GM23338 (cell line): ENCODE results near the gene ADGRB3. TPM values are rescaled to one million over a fixed set of nuclear protein-coding genes. Genes with fewer than 3 reads are reported as not detected.

Source experiments
- ATAC-seq: fragments of 200-7000 bp; cut with Tn5 transposase; 3 replicates; pipeline ENCODE4 v1.9.1; 2020
- DNase-seq: peaks from one replicate; pipeline ENCODE4 v3.0.0-alpha.2; 2015; ENCODE audit warnings: low spot score
- H2AFZ ChIP-seq: fragments of 200-600 bp; sonication (generic); 2 replicates; pipeline ENCODE4 v1.8.0; 2016; ENCODE audit warnings: antibody characterized with exemption, mild to moderate bottlenecking, moderate library complexity
- H3F3A ChIP-seq: fragments of 200-600 bp; sonication (generic); replicated peaks from 2 replicates; pipeline ENCODE4 v1.8.0; 2017; ENCODE audit warnings: antibody characterized with exemption, mixed run types, low read depth
- H3K27ac ChIP-seq: fragments of 200-600 bp; sonication (generic); 2 replicates; pipeline ENCODE4 v1.6.1; 2016; ENCODE audit warnings: low read depth
- H3K27me3 ChIP-seq: fragments of 200-600 bp; sonication (generic); 2 replicates; pipeline ENCODE4 v1.8.0; 2016; ENCODE audit warnings: mild to moderate bottlenecking, mixed run types, moderate library complexity; ENCODE audit not compliant: insufficient read depth
- H3K36me3 ChIP-seq: fragments of 200-600 bp; sonication (generic); 2 replicates; pipeline ENCODE4 v1.8.0; 2016; ENCODE audit warnings: mild to moderate bottlenecking; ENCODE audit not compliant: insufficient read depth
- H3K4me1 ChIP-seq: fragments of 200-600 bp; sonication (generic); 2 replicates; pipeline ENCODE4 v1.8.0; 2016; ENCODE audit warnings: mild to moderate bottlenecking, moderate library complexity; ENCODE audit not compliant: insufficient read depth
- H3K4me2 ChIP-seq: fragments of 200-600 bp; sonication (generic); 2 replicates; pipeline ENCODE4 v1.7.1; 2017; ENCODE audit warnings: mixed run types
- H3K4me3 ChIP-seq: fragments of 200-600 bp; sonication (generic); 2 replicates; pipeline ENCODE4 v1.6.1; 2016; ENCODE audit warnings: mixed run types
- H3K79me2 ChIP-seq: fragments of 200-600 bp; sonication (generic); replicated peaks from 2 replicates; pipeline ENCODE4 v1.8.0; 2017; ENCODE audit warnings: mild to moderate bottlenecking; ENCODE audit not compliant: insufficient read depth
- H3K9me2 ChIP-seq: fragments of 200-600 bp; sonication (generic); 2 replicates; pipeline ENCODE4 v1.8.0; 2017; ENCODE audit not compliant: insufficient read depth
- H4K20me1 ChIP-seq: fragments of 200-600 bp; sonication (generic); replicated peaks from 2 replicates; pipeline ENCODE4 v1.8.0; 2017; ENCODE audit warnings: mild to moderate bottlenecking; ENCODE audit not compliant: insufficient read depth
- H3K27ac Mint-ChIP-seq: 2 replicates; pipeline ENCODE4 v1.8.0; 2020; ENCODE audit warnings: inconsistent platforms, mild to moderate bottlenecking, moderate library complexity, mixed read lengths
- H3K27me3 Mint-ChIP-seq: 3 replicates; pipeline ENCODE4 v1.8.0; 2022; ENCODE audit warnings: low read depth, mild to moderate bottlenecking, moderate library complexity, mixed read lengths, inconsistent platforms; ENCODE audit not compliant: insufficient read depth, poor library complexity
- H3K36me3 Mint-ChIP-seq: 3 replicates; pipeline ENCODE4 v1.8.0; 2021; ENCODE audit warnings: low read depth, mild to moderate bottlenecking, inconsistent platforms, moderate library complexity, mixed read lengths
- H3K4me1 Mint-ChIP-seq: 3 replicates; pipeline ENCODE4 v1.8.0; 2020; ENCODE audit warnings: mild to moderate bottlenecking, inconsistent platforms, mixed read lengths
- H3K4me3 Mint-ChIP-seq: 3 replicates; pipeline ENCODE4 v1.8.0; 2021; ENCODE audit warnings: moderate library complexity, mild to moderate bottlenecking, inconsistent platforms, mixed read lengths
- H3K9me3 Mint-ChIP-seq: 3 replicates; pipeline ENCODE4 v1.8.0; 2020; ENCODE audit warnings: moderate library complexity, mild to moderate bottlenecking, inconsistent platforms, mixed read lengths
- CREB1 ChIP-seq: fragments of 250-450 bp; sonication (Bioruptor Pico); IDR thresholded peaks from 2 replicates; pipeline ENCODE4 v1.5.0; 2020; ENCODE audit warnings: low read depth, mild to moderate bottlenecking, moderate library complexity
- CTCF ChIP-seq, 2 experiments: fragments of 200-600 bp in 1 of 2; sonication (generic) in 1 of 2; conservative IDR thresholded peaks; 2 replicates each; pipeline versions ENCODE4 v1.5.1 to v1.6.1; 2016 to 2017; ENCODE audit warnings: antibody characterized with exemption in 2 of 2, low read depth in 2 of 2, mild to moderate bottlenecking in 2 of 2, moderate library complexity in 1 of 2
- EZH2 ChIP-seq: fragments of 200-600 bp; sonication (generic); IDR thresholded peaks from one replicate; pipeline ENCODE4 v1.8.0; 2017; ENCODE audit warnings: antibody characterized with exemption, mild to moderate bottlenecking, low read depth; ENCODE audit not compliant: unreplicated experiment
- EZH2phosphoT487 ChIP-seq: fragments of 200-600 bp; sonication (generic); IDR thresholded peaks from one replicate; pipeline ENCODE4 v1.8.1; 2018; ENCODE audit warnings: antibody characterized with exemption; ENCODE audit not compliant: unreplicated experiment
- JUNB ChIP-seq: IDR thresholded peaks from one replicate; pipeline ENCODE4 v1.6.1; 2016; ENCODE audit warnings: antibody characterized with exemption; ENCODE audit not compliant: unreplicated experiment
- NANOG ChIP-seq: IDR thresholded peaks from 2 replicates; pipeline ENCODE4 v1.6.1; 2016; ENCODE audit warnings: antibody characterized with exemption, borderline replicate concordance
- POLR2AphosphoS5 ChIP-seq: IDR thresholded peaks from 2 replicates; pipeline ENCODE4 v1.6.1; 2016; ENCODE audit warnings: antibody characterized with exemption, low read depth
- REST ChIP-seq: IDR thresholded peaks from one replicate; pipeline ENCODE4 v1.6.1; 2018; ENCODE audit warnings: antibody characterized with exemption; ENCODE audit not compliant: unreplicated experiment
- ZNF114 ChIP-seq: fragments of 250-450 bp; sonication (Bioruptor Pico); IDR thresholded peaks from 2 replicates; pipeline ENCODE4 v1.5.0; 2020; ENCODE audit warnings: mild to moderate bottlenecking, moderate library complexity
- ZNF331 ChIP-seq: fragments of 250-450 bp; sonication (Bioruptor Pico); IDR thresholded peaks from 2 replicates; pipeline ENCODE4 v1.5.0; 2020; ENCODE audit warnings: low read depth, mild to moderate bottlenecking, moderate library complexity
- polyA plus RNA-seq: library from polyadenylated mRNA; unstranded; fragments of >200 nt; fragmentation: Nextera tagmentation; extraction: Ambion mirVana; gene quantifications from 2 replicates; pipeline ENCODE4 v1.2.1, GENCODE V29; 2016
- total RNA-seq: library from RNA; depleted of rRNA; stranded (reverse); fragments of >200 nt; shearing (Covaris generic); gene quantifications from 2 replicates; pipeline ENCODE4 v1.2.3, GENCODE V29; 2014

Gene ADGRB3
- total and polyA plus RNA-seq, 2 experiments from 2014 or later, result 0.92 to 4.0 TPM

GRCh38 chr6:68834551-68834950 lies 199.5 kb downstream of the ADGRB3 start:
- H2AFZ ChIP-seq, result no peak overlapping the region
- DNase-seq (no peak), ATAC-seq (no peak)
- no peaks in the 10 kb centered on the region for H3K4me1 ChIP-seq
- TF ChIP-seq POLR2AphosphoS5 (no peak), CTCF (conservative IDR thresholded peaks at IDR 0.05; ENCODE audit: low read depth in 2 of 2) (no peak)
- no peak overlapping the region for H3K4me3 ChIP-seq
- no peaks in the 10 kb centered on the region for H3K27me3 Mint-ChIP-seq
- H3K4me1 Mint-ChIP-seq, result no peaks in the 10 kb centered on the region
- H4K20me1 ChIP-seq, result no peaks in the 10 kb centered on the region
- no peak overlapping the region for H3K27ac ChIP-seq
- H3K4me2 ChIP-seq, result no peak overlapping the region
- no peak overlapping the region for H3K4me3 Mint-ChIP-seq
- no peaks in the 10 kb centered on the region for H3F3A ChIP-seq
- no peaks in the 10 kb centered on the region for H3K79me2 ChIP-seq
- no peak overlapping the region for H3K27ac Mint-ChIP-seq
- no peaks in the 10 kb centered on the region for H3K9me2 ChIP-seq
- H3K36me3 ChIP-seq, result no peaks in the 10 kb centered on the region
- no peaks in the 10 kb centered on the region for H3K27me3 ChIP-seq
- H3K9me3 Mint-ChIP-seq, result no peaks in the 10 kb centered on the region
- H3K36me3 Mint-ChIP-seq, result no peaks in the 10 kb centered on the region

GRCh38 chr6:68838571-68838970 lies 203.5 kb downstream of the ADGRB3 start:
- H3K36me3 ChIP-seq, result no peaks in the 10 kb centered on the region
- no peaks in the 10 kb centered on the region for H3F3A ChIP-seq
- H3K4me3 ChIP-seq, result no peak overlapping the region
- Mint-ChIP-seq H3K4me3 (no peak overlapping the region), H3K36me3 (no peaks in the 10 kb centered on the region), H3K9me3 (peaks cover 6% of the 10 kb centered on the region; the same call in 1 of the 3 replicates), H3K27me3 (no peaks in the 10 kb centered on the region), H3K4me1 (no peaks in the 10 kb centered on the region), H3K27ac (no peak overlapping the region)
- H4K20me1 ChIP-seq, result no peaks in the 10 kb centered on the region
- H3K4me1 ChIP-seq, result no peaks in the 10 kb centered on the region
- H3K27ac ChIP-seq, result no peak overlapping the region
- no peak overlapping the region for H3K4me2 ChIP-seq
- TF ChIP-seq ZNF114, result no peak
- no peak for TF ChIP-seq REST
- no peak for TF ChIP-seq CTCF (conservative IDR thresholded peaks at IDR 0.05; ENCODE audit: low read depth in 2 of 2)
- TF ChIP-seq ZNF331 (CRISPR knock-in tag), result no peak
- TF ChIP-seq CREB1, result no peak
- no peak for TF ChIP-seq EZH2
- TF ChIP-seq POLR2AphosphoS5, result no peak
- TF ChIP-seq JUNB, result no peak
- no peak for TF ChIP-seq EZH2phosphoT487
- TF ChIP-seq NANOG, result no peak
- no peaks in the 10 kb centered on the region for H3K9me2 ChIP-seq
- H3K79me2 ChIP-seq, result no peaks in the 10 kb centered on the region
- no peak for DNase-seq
- H3K27me3 ChIP-seq, result no peaks in the 10 kb centered on the region
- H2AFZ ChIP-seq, result no peak overlapping the region
- ATAC-seq, result no peak
